ENCODE measurements around the gene SLC7A5.

The SLC7A5 gene

GRCh38 chr16:87845807-87846619 lies 23.3 kb downstream of the SLC7A5 start:
- no peak for DNase-seq
- Mint-ChIP-seq H3K27ac (no peak overlapping the region), H3K4me3 (no peak overlapping the region), H3K9me3 (no peaks in the 10 kb centered on the region), H3K27me3 (ENCODE audit: low read depth, poor library complexity) (no peaks in the 10 kb centered on the region), H3K4me1 (peaks cover 36% of the 10 kb centered on the region), H3K36me3 (ENCODE audit: low read depth) (no peaks in the 10 kb centered on the region)
- TF ChIP-seq CTCF (IDR thresholded peaks at IDR 0.05): no peak

- H3K36me3 Mint-ChIP-seq (ENCODE audit: low read depth): no peaks in the 10 kb centered on the region
- no peak for TF ChIP-seq CTCF (IDR thresholded peaks at IDR 0.05)
- no peak for DNase-seq
Observed at GRCh38 chr16:87845213-87845612, 24.1 kb downstream of the SLC7A5 start.

GRCh38 chr16:87844809-87845208 lies 24.5 kb downstream of the SLC7A5 start:
- no peaks in the 10 kb centered on the region for H3K9me3 Mint-ChIP-seq
- peaks cover 37% of the 10 kb centered on the region for H3K4me1 Mint-ChIP-seq
- H3K27ac Mint-ChIP-seq: peak overlapping the region; percentile 22
- TF ChIP-seq CTCF (IDR thresholded peaks at IDR 0.05): no peak
- no peak for DNase-seq
- no peak overlapping the region for H3K4me3 Mint-ChIP-seq
- no peaks in the 10 kb centered on the region for H3K36me3 Mint-ChIP-seq (ENCODE audit: low read depth)
- no peaks in the 10 kb centered on the region for H3K27me3 Mint-ChIP-seq (ENCODE audit: low read depth, poor library complexity)

More at GRCh38 chr16:87845213-87845612, 24.1 kb downstream of the SLC7A5 start:
- H3K9me3 Mint-ChIP-seq: no peaks in the 10 kb centered on the region
- no peaks in the 10 kb centered on the region for H3K27me3 Mint-ChIP-seq (ENCODE audit: low read depth, poor library complexity)
- H3K4me3 Mint-ChIP-seq: no peak overlapping the region
- peaks cover 33% of the 10 kb centered on the region for H3K4me1 Mint-ChIP-seq
- no peak overlapping the region for H3K27ac Mint-ChIP-seq

DNA sequence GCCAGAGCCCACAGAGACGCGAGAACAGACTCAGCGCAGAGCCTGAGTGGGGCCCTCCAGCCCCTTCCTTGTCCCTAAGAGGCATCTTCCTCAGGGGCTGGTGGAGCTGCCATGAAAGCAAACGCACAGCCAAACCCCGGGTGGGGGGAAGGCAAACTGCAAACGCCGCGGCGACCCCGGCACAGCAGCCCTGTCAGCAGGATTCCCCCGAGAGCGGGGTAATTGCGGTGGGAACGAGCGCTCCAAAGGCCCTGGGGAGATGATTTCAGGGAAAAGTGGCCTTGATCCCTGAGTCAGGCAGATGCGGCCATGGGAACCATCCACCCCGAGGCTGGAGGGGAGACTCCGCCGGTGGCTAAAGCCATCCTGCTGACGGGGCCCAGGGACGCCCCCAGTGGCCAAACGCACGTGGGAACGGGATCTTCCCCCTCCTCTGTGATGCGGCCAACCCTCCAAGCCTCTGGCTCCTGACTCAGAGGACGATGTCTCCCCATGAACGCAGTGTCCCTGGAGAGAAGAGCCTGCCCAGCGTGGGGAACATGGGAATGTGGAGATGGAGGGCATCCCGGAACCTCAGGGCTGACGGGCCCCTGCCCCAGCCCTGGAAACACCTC lies 25.1 kb downstream of the SLC7A5 start:
- H3K36me3 Mint-ChIP-seq (ENCODE audit: low read depth): no peaks in the 10 kb centered on the region
- H3K9me3 Mint-ChIP-seq: no peaks in the 10 kb centered on the region
- H3K4me3 Mint-ChIP-seq: no peak overlapping the region
- peaks cover 42% of the 10 kb centered on the region for H3K4me1 Mint-ChIP-seq
- DNase-seq: peak; percentile 47
- H3K27me3 Mint-ChIP-seq (ENCODE audit: low read depth, poor library complexity): no peaks in the 10 kb centered on the region
- peak; percentile 14 for TF ChIP-seq CTCF (IDR thresholded peaks at IDR 0.05)
- no peak overlapping the region for H3K27ac Mint-ChIP-seq

DNA sequence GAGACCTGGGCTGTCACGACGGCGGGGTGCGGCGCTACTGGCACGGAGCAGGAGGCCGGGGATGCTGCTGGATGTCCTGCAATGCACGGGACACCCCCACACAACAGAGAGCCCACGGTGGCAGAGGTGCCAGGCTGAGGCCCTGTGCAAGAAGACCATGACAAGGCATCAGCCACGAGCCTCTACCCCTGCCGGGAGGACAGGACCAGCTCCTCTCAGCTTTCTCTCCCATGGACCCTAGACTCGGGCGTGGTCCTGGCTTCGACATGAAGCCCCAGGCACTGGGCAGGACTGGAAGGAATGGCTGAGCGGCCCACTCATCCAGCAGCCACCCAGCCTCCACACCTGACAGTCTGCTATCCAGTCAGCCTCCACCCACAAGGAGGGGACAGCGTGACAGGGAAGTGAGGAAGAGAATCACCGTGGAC lies 25.6 kb downstream of the SLC7A5 start:
- Mint-ChIP-seq H3K4me1 (peaks cover 44% of the 10 kb centered on the region), H3K4me3 (no peak overlapping the region), H3K27ac (no peak overlapping the region), H3K27me3 (ENCODE audit: low read depth, poor library complexity) (no peaks in the 10 kb centered on the region), H3K9me3 (no peaks in the 10 kb centered on the region), H3K36me3 (ENCODE audit: low read depth) (no peaks in the 10 kb centered on the region)
- TF ChIP-seq CTCF (IDR thresholded peaks at IDR 0.05): no peak
- DNase-seq: no peak

Data from nephron progenitor cell (in vitro differentiated cells).